Activated T-helper 2 cell treated with anti-CD3 and anti-CD28 coated beads, Interferon-gamma antibody, Interleukin-2, Interleukin-4, amounts not matched to agents 10 μg/mL and 5 μg/mL and 100 μg/mL, durations not matched to agents 14 hours and 24 hours and 36 hours (primary cell): ENCODE results near the gene NINL. TPM values are rescaled to one million over a fixed set of nuclear protein-coding genes. Genes with fewer than 3 reads are reported as not detected.
"Not testable (repeated sequence)": the region's sequence is repeated elsewhere in the genome, so short reads cannot be mapped to it uniquely, and the experiment has no call there.

Experiments
- DNase-seq: peaks from one replicate; pipeline ENCODE4 v3.0.0; 2021; ENCODE audit warnings: low spot score
- H3K27ac Mint-ChIP-seq: one replicate; pipeline ENCODE4 v1.8.0; 2021; ENCODE audit warnings: mixed read lengths
- H3K27me3 Mint-ChIP-seq: one replicate; pipeline ENCODE4 v1.8.0; 2021; ENCODE audit warnings: low read depth, mixed read lengths
- H3K36me3 Mint-ChIP-seq: one replicate; pipeline ENCODE4 v1.8.0; 2021; ENCODE audit warnings: low read depth, mixed read lengths
- H3K4me1 Mint-ChIP-seq: one replicate; pipeline ENCODE4 v1.8.0; 2021; ENCODE audit warnings: low read depth, mixed read lengths
- H3K4me3 Mint-ChIP-seq: one replicate; pipeline ENCODE4 v1.8.0; 2021; ENCODE audit warnings: low read depth, mild to moderate bottlenecking, moderate library complexity, mixed read lengths
- H3K9me3 Mint-ChIP-seq: one replicate; pipeline ENCODE4 v1.8.0; 2021; ENCODE audit warnings: mixed read lengths
- intact Hi-C: fragments of 100-400 bp; cut with micrococcal nuclease; formaldehyde crosslinking; loops from one replicate; pipeline ENCODE4 v1.15.1; 2023
- total RNA-seq: library from RNA; stranded (reverse); gene quantifications from 2 replicates; pipeline ENCODE4 v1.2.3, GENCODE V29; 2022

Gene NINL
- total RNA-seq, 1 donor from 2014 or later: 6.9 TPM

- Mint-ChIP-seq H3K27me3 (no peaks in the 10 kb centered on the region), H3K9me3 (no peaks in the 10 kb centered on the region), H3K4me3 (no peak overlapping the region), H3K27ac (no peak overlapping the region), H3K36me3 (peaks cover 8% of the 10 kb centered on the region), H3K4me1 (peaks cover 12% of the 10 kb centered on the region)
- no peak for DNase-seq
- intact Hi-C loops: loop anchor here (5.0 kb wide), 1 partner anchor 110 kb away; the partner anchor contains the start of gene ZNF337
Observed at GRCh38 chr20:25586877-25587276, 1.5 kb upstream of the NINL start.

GRCh38 chr20:25583607-25584006, 1.7 kb downstream of the NINL start:
- H3K27me3 Mint-ChIP-seq: not testable (repeated sequence)

GRCh38 chr20:25580711-25581110, 4.6 kb downstream of the NINL start:
- intact Hi-C loops: no loop called here
- no peaks in the 10 kb centered on the region for H3K27me3 Mint-ChIP-seq
- H3K4me3 Mint-ChIP-seq: no peak overlapping the region

More at GRCh38 chr20:25583607-25584006, 1.7 kb downstream of the NINL start:
- H3K36me3 Mint-ChIP-seq, H3K9me3 Mint-ChIP-seq, DNase-seq, H3K27ac Mint-ChIP-seq, intact Hi-C loops: not testable (repeated sequence)
- Mint-ChIP-seq H3K4me1 (peaks cover 12% of the 10 kb centered on the region), H3K4me3 (peak overlapping the region; percentile 64)

GRCh38 chr20:25579081-25579770, 6.1 kb downstream of the NINL start:
- Mint-ChIP-seq H3K4me1 (peaks cover 7% of the 10 kb centered on the region), H3K9me3 (no peaks in the 10 kb centered on the region), H3K27ac (no peak overlapping the region), H3K27me3 (no peaks in the 10 kb centered on the region), H3K36me3 (peaks cover 4% of the 10 kb centered on the region), H3K4me3 (no peak overlapping the region)
- DNase-seq: no peak
- intact Hi-C loops: no loop called here

More at GRCh38 chr20:25580711-25581110, 4.6 kb downstream of the NINL start:
- H3K9me3 Mint-ChIP-seq: no peaks in the 10 kb centered on the region
- peaks cover 12% of the 10 kb centered on the region for H3K4me1 Mint-ChIP-seq
- H3K36me3 Mint-ChIP-seq: peaks cover 8% of the 10 kb centered on the region
- no peak for DNase-seq
- no peak overlapping the region for H3K27ac Mint-ChIP-seq

GRCh38 chr20:25576783-25577530, 8.4 kb downstream of the NINL start:
- intact Hi-C loops: no loop called here
- Mint-ChIP-seq H3K27ac (no peak overlapping the region), H3K27me3 (no peaks in the 10 kb centered on the region), H3K9me3 (no peaks in the 10 kb centered on the region), H3K4me1 (no peaks in the 10 kb centered on the region), H3K36me3 (no peaks in the 10 kb centered on the region), H3K4me3 (no peak overlapping the region)
- DNase-seq: no peak

GRCh38 chr20:25574411-25574810, 10.9 kb downstream of the NINL start:
- DNase-seq: no peak
- no peaks in the 10 kb centered on the region for H3K36me3 Mint-ChIP-seq
- H3K9me3 Mint-ChIP-seq: no peaks in the 10 kb centered on the region
- no peak overlapping the region for H3K27ac Mint-ChIP-seq
- H3K27me3 Mint-ChIP-seq: no peaks in the 10 kb centered on the region
- no peaks in the 10 kb centered on the region for H3K4me1 Mint-ChIP-seq
- no peak overlapping the region for H3K4me3 Mint-ChIP-seq
- intact Hi-C loops: no loop called here

- DNase-seq: no peak
- Mint-ChIP-seq H3K27ac (no peak overlapping the region), H3K27me3 (no peaks in the 10 kb centered on the region), H3K4me1 (no peaks in the 10 kb centered on the region), H3K36me3 (no peaks in the 10 kb centered on the region), H3K9me3 (no peaks in the 10 kb centered on the region), H3K4me3 (no peak overlapping the region)
- intact Hi-C loops: no loop called here
Observed at GRCh38 chr20:25573288-25574251, 11.8 kb downstream of the NINL start.

- no peak overlapping the region for H3K4me3 Mint-ChIP-seq
- no peaks in the 10 kb centered on the region for H3K27me3 Mint-ChIP-seq
- H3K9me3 Mint-ChIP-seq: no peaks in the 10 kb centered on the region
- H3K4me1 Mint-ChIP-seq: peaks cover 3% of the 10 kb centered on the region
- intact Hi-C loops: no loop called here
- H3K36me3 Mint-ChIP-seq: no peaks in the 10 kb centered on the region
- H3K27ac Mint-ChIP-seq: no peak overlapping the region
- DNase-seq: no peak
Observed at GRCh38 chr20:25571817-25572216, 13.5 kb downstream of the NINL start.

- Mint-ChIP-seq H3K9me3 (no peaks in the 10 kb centered on the region), H3K4me3 (no peak overlapping the region), H3K27me3 (no peaks in the 10 kb centered on the region), H3K27ac (no peak overlapping the region), H3K36me3 (no peaks in the 10 kb centered on the region), H3K4me1 (peaks cover 3% of the 10 kb centered on the region)
- DNase-seq: no peak
- intact Hi-C loops: no loop called here
Observed at GRCh38 chr20:25571240-25571639, 14.1 kb downstream of the NINL start.

GRCh38 chr20:25570148-25570530, 15.2 kb downstream of the NINL start:
- no peaks in the 10 kb centered on the region for H3K36me3 Mint-ChIP-seq
- H3K27ac Mint-ChIP-seq: no peak overlapping the region
- DNase-seq: no peak
- H3K4me3 Mint-ChIP-seq: no peak overlapping the region
- intact Hi-C loops: no loop called here
- peaks cover 3% of the 10 kb centered on the region for H3K4me1 Mint-ChIP-seq
- no peaks in the 10 kb centered on the region for H3K9me3 Mint-ChIP-seq
- H3K27me3 Mint-ChIP-seq: no peaks in the 10 kb centered on the region

GRCh38 chr20:25567286-25567685, 18.0 kb downstream of the NINL start:
- Mint-ChIP-seq H3K4me1 (peaks cover 7% of the 10 kb centered on the region), H3K9me3 (peaks cover 8% of the 10 kb centered on the region), H3K27me3 (no peaks in the 10 kb centered on the region), H3K36me3 (peaks cover 4% of the 10 kb centered on the region), H3K4me3 (no peak overlapping the region), H3K27ac (no peak overlapping the region)
- intact Hi-C loops: no loop called here
- DNase-seq: no peak

GRCh38 chr20:25566821-25567220, 18.5 kb downstream of the NINL start:
- intact Hi-C loops: no loop called here
- no peak for DNase-seq
- no peak overlapping the region for H3K27ac Mint-ChIP-seq
- no peak overlapping the region for H3K4me3 Mint-ChIP-seq
- no peaks in the 10 kb centered on the region for H3K27me3 Mint-ChIP-seq
- H3K9me3 Mint-ChIP-seq: peaks cover 8% of the 10 kb centered on the region
- peaks cover 4% of the 10 kb centered on the region for H3K36me3 Mint-ChIP-seq
- H3K4me1 Mint-ChIP-seq: peaks cover 7% of the 10 kb centered on the region
